Testis (tissue), 2 donors: ENCODE data around the gene CA5A.

Experiments
- POLR2A ChIP-seq: fragments of 450-650 bp; IDR thresholded peaks from one replicate; pipeline ENCODE4 v1.6.1; 2017; ENCODE audit warnings: antibody characterized with exemption, mild to moderate bottlenecking, moderate library complexity
- TF ChIP-seq, protein P1 (sequence below), 3 experiments: fragments of 450-650 bp in 2 of 3; fragments of 200-600 bp in 1 of 3; sonication (generic) in 1 of 3; IDR thresholded peaks; one replicate each; pipeline ENCODE4 v1.5.1; 2016 to 2019; ENCODE audit warnings: antibody characterized with exemption in 3 of 3, mild to moderate bottlenecking in 2 of 3, moderate library complexity in 1 of 3

DNA sequence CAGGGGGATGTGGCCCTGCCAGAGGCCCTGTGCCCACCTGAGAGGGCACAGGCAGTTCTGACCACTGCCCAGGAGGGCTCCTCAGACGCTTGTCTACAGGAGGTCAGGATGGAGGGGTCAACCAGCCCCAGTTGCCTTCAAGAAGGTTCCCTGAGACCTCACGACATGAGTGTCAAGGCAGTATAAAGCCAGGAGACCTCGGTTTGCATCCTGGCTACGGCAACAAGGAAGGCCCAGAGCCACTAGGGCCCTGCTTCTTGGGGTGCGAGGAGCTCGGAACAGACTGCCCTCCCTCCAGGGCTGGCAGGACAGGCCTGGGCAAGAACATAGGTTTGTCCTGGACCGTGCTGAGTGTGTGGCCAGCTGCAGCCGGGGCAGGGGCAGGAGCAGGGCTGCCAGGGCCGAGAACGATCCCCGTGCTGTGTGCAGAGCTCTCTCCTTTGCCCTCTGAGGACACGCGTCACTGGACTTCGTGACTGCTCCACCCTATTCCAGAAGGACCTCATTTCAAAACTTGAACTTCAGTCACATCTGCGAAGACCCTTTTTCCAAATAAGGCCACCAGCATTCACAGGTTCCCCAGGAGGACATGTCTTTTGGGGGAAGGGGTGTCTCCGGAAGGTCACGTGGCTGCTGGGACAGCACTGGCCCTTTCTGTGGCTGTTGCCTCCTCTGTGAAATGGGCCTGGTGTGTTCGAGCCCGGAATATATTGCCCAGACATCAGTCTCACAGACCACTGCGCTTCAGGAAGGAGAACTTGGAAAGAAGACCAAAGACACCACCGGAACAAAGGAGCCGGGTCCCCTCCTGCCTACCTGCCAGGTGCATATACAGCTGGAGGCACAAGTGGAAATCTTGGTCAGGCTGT, 94.8 kb downstream of the CA5A start:
- TF ChIP-seq, protein P1, sequence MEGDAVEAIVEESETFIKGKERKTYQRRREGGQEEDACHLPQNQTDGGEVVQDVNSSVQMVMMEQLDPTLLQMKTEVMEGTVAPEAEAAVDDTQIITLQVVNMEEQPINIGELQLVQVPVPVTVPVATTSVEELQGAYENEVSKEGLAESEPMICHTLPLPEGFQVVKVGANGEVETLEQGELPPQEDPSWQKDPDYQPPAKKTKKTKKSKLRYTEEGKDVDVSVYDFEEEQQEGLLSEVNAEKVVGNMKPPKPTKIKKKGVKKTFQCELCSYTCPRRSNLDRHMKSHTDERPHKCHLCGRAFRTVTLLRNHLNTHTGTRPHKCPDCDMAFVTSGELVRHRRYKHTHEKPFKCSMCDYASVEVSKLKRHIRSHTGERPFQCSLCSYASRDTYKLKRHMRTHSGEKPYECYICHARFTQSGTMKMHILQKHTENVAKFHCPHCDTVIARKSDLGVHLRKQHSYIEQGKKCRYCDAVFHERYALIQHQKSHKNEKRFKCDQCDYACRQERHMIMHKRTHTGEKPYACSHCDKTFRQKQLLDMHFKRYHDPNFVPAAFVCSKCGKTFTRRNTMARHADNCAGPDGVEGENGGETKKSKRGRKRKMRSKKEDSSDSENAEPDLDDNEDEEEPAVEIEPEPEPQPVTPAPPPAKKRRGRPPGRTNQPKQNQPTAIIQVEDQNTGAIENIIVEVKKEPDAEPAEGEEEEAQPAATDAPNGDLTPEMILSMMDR (IDR thresholded peaks at IDR 0.05): no peak
- no peak for TF ChIP-seq POLR2A
